GM20000 (cell line): Measurements from ENCODE around the gene SPAG16.

ENCODE experiments used
- DNase-seq: peaks from one replicate; pipeline ENCODE4 v3.0.0; 2012; ENCODE audit warnings: low spot score
- TF ChIP-seq, protein P1 (sequence below): IDR thresholded peaks from 2 replicates; pipeline ENCODE4 v1.5.1; 2012; ENCODE audit warnings: mild to moderate bottlenecking, control low read depth; ENCODE audit errors: extremely low read depth, missing control alignments

Gene SPAG16

DNA sequence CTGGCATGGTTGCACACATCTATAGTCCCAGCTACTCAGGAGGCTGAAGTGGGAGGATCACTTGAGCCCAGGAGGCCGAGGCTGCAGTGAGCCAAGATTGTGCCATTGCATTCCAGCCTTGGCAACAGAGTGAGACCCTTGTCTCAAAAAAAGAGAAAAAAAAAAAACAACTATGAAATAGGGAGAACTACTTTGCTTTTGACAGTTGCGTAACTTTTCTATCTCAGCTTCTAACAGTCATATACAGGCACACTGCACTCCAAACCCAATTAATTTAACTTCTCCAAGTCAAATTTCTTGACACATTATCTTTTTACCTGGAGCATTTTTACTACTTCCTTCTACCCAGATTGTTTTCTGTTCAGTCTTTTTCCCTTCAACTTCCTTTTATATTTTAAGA, 1102.5 kb downstream of the SPAG16 start:
- DNase-seq, result no peak
- TF ChIP-seq, protein P1, sequence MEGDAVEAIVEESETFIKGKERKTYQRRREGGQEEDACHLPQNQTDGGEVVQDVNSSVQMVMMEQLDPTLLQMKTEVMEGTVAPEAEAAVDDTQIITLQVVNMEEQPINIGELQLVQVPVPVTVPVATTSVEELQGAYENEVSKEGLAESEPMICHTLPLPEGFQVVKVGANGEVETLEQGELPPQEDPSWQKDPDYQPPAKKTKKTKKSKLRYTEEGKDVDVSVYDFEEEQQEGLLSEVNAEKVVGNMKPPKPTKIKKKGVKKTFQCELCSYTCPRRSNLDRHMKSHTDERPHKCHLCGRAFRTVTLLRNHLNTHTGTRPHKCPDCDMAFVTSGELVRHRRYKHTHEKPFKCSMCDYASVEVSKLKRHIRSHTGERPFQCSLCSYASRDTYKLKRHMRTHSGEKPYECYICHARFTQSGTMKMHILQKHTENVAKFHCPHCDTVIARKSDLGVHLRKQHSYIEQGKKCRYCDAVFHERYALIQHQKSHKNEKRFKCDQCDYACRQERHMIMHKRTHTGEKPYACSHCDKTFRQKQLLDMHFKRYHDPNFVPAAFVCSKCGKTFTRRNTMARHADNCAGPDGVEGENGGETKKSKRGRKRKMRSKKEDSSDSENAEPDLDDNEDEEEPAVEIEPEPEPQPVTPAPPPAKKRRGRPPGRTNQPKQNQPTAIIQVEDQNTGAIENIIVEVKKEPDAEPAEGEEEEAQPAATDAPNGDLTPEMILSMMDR, result no peak

DNA sequence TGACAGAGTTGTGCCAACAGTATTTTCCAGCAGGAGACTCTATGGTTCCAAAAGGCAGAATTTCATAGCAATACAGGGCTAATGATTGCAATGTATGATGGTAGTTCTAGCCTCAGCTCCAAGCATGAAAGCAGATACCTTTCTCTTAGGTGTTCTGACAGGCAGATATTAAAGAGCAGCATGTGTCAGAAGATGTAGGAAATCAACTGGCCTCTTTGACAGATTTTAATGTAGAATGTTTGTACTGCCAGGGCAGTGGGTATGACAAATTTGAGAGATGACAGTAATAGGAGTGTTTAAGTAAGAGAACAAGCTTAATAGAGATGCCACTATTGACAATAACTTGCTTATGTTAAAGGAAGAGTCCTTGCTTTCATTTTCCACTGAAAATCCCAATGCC, 1105.1 kb downstream of the SPAG16 start:
- TF ChIP-seq, protein P1, result no peak
- DNase-seq, result no peak

DNA sequence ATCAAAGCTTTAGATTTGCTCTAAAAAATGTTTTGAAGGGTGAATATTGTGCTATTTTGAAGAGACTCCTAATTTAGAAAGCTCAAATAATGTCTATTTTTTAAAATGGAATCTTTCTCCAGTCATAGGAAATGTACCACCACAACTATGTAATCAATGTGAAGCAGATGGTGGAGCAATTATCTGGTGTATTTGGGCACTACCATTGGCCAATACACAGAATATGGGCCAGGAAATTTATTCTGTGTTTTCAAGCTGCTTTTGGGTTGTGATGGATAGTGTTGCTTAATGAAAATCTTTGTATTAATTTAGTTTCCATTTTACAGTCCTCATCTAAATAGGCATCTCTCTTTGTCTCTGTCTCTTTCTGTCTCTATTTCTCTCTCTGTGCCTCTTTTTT, 1109.5 kb downstream of the SPAG16 start:
- no peak for DNase-seq
- TF ChIP-seq, protein P1, result no peak

DNA sequence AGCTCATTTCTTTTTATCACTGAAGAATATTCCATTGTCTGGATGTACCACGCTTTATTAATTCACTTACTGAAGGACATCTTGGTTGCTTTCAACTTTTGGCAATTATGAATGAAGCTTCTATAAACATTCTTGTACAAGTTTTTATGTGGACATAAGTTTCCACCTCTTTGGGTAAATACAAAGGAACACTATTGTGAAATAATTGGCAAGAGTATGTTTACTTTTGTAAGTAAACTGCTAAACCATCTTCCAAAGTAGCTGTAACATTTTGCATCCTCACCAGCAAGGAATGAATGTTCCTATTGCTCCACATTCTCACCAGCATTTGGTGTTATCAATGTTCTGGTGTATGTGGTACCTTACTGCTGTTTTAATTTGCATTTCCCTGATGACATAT, 1110.8 kb downstream of the SPAG16 start:
- TF ChIP-seq, protein P1, result no peak
- no peak for DNase-seq

DNA sequence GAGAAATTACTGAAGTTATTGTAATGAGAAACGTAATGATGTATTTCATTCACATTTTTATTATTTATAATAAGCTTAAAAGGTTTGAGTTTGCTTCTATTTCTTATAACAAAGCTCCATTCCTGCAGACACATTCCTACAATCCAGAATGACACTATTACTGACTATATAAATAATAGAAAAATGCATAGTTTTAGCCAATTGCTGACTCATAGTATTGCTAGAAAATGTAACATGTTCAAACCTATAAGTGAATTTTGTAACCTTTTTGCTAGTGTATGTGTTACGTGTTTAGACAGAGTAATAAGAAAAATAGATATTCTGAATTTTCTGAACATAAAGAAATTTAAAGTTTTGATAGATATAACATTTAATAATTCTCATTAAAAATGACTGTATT, 1117.3 kb downstream of the SPAG16 start:
- TF ChIP-seq, protein P1, result no peak
- no peak for DNase-seq

DNA sequence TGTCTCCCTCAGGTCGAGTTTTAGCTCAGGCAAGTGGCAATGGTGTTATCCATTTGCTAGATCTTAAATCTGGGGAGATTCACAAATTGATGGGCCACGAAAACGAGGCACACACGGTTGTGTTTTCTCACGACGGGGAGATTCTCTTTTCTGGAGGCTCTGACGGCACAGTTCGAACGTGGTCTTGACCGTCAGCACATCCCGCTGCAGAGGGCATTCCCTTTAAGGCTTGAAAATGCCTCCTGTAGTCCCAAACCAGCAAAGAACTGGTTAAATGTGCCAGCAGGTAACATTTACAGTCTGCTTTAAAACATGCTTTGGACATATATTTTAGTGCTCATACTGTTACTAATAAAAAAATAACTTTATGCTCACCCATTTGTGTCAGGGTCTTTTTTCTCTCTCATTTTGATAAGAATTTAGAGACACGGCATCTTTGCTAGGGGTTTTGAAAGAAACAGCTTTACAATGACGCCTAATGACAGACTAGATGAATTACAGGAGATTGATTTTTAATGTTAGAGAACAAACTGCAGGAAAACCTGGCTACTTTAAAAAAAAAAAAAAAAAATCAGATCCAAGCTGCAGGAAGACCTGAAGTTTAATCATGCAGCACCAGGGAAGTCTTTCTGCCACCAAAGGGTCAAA, 1126.0 kb downstream of the SPAG16 start:
- DNase-seq, result no peak
- TF ChIP-seq, protein P1, result no peak

DNA sequence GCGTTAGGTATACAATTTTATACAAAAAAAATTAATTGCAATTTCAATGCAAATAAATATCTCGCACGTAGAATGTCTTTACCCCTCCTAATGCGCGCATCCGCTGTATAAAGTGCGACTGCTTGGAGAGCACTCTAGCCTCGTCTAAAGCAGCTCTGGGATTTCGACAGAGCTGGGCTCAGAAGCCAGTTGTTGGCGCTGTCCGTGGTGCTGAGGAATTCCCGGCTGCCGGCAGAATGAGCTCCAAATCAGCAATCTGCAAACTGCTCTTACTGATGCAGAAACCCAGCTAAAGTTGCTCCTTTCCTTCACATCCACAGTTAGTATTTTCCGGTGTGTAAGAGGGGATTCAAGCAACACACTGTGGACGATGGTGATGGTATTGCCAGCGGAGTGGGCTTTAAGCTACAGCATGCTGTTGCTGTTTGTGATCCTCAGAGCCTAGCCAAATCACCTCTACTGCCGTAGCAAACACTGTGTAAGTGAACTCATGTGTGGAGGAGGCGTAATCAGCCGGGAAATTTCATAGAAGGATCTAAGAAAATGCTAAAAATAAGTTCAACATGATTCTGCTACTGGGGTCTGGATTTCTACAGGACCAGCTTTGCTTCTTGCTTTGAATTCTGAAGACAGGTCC, 1126.8 kb downstream of the SPAG16 start, which contains the start of gene VWC2L:
VWC2L (plus strand) TSS at position 137 of the 637 bp plus-strand sequence. CDS start 3,140 bp downstream, outside the sequence.
- DNase-seq, result peak; percentile 26
- TF ChIP-seq, protein P1, result no peak
